ENCODE results near the gene OBSCN.

OBSCN gene

DNA sequence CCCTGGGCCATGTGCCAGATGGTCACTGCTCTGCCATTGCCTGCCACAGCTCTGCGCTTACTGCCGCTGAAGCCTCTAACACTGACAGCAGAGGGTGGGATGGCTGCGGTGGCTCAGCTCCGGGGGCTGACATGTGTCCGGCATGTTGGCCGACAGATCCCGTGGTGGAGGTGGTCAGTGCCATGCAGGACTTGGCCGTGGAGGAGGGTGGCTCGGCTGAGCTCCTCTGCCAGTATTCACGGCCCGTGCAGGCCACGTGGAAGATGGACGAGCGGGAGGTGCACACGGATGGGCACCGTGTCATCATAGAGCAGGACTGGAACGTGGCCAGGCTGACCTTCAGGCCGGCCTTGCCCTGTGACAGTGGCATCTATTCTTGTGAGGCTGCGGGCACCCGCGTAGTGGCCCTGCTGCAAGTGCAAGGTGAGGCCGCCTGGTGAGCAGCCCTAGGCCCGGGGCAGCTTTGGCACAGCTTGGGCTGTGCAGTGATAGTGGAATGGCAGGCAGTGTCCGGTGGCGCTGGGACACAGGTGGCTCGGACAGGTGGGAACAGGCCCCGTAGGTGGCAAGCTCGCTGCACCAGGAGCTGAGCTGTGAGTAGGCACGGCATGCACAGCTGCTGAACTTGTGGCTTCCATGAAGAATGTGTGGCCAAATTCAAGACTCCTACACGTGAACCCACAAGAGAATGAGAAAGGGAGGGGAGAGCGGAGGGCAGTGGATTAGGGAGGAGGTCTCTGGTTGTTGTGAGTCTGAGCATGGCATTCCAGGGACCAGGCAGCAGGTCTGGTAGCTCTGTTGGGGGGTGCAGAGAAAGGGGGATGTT, 107.0 kb downstream of the OBSCN start:
- TF ChIP-seq, protein P1, sequence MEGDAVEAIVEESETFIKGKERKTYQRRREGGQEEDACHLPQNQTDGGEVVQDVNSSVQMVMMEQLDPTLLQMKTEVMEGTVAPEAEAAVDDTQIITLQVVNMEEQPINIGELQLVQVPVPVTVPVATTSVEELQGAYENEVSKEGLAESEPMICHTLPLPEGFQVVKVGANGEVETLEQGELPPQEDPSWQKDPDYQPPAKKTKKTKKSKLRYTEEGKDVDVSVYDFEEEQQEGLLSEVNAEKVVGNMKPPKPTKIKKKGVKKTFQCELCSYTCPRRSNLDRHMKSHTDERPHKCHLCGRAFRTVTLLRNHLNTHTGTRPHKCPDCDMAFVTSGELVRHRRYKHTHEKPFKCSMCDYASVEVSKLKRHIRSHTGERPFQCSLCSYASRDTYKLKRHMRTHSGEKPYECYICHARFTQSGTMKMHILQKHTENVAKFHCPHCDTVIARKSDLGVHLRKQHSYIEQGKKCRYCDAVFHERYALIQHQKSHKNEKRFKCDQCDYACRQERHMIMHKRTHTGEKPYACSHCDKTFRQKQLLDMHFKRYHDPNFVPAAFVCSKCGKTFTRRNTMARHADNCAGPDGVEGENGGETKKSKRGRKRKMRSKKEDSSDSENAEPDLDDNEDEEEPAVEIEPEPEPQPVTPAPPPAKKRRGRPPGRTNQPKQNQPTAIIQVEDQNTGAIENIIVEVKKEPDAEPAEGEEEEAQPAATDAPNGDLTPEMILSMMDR (conservative IDR thresholded peaks at IDR 0.05), result no peak
- H3K27ac ChIP-seq, result no peak overlapping the region

DNA sequence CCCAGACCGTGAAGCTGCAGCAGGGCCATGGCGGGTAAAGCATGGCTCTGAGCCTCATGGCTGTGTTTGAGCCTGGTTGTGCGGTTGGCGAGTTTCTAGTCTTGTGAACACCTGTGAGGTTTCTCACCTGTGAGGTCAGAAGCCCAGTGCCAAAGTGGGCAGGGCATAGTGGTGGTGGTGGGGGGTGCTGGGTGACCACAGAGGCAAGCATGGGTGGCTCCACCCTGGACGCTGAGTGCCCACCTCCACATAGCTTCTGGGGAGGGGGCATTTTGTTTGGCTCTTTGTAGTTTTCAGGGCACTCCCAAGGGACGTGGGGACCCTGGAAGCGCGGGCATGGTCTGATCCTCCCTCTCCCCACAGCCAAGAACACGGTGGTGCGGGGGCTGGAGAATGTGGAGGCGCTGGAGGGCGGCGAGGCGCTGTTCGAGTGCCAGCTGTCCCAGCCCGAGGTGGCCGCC, 107.7 kb downstream of the OBSCN start:
- TF ChIP-seq, protein P1 (conservative IDR thresholded peaks at IDR 0.05), result no peak
- no peak overlapping the region for H3K27ac ChIP-seq

DNA sequence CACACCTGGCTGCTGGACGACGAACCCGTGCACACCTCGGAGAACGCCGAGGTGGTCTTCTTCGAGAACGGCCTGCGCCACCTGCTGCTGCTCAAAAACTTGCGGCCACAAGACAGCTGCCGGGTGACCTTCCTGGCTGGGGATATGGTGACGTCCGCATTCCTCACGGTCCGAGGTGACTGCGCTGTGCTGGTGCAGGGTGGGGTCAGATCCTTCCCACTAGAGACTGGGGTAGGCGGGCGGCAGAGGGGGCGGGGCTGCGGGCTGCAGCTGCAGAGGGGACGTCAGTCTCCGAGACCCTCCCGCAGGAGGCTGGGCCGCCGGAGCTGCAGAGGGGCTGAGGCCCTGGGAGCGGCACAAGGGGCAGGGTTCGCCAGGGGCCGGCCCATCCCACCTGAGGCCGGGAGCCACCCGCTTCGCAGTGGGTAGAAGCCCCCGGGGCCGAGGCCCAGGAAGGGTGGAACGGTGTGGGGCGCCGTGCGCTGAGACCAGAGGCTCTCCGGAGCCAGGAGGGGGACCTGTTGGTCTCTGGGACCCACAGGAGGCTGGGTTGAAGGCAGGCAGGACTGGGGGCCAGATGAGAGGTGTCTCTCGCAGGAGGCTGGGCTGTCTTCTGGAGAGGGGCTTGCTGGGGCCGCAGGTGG, 108.2 kb downstream of the OBSCN start:
- no peak overlapping the region for H3K27ac ChIP-seq
- TF ChIP-seq, protein P1 (conservative IDR thresholded peaks at IDR 0.05), result no peak

DNA sequence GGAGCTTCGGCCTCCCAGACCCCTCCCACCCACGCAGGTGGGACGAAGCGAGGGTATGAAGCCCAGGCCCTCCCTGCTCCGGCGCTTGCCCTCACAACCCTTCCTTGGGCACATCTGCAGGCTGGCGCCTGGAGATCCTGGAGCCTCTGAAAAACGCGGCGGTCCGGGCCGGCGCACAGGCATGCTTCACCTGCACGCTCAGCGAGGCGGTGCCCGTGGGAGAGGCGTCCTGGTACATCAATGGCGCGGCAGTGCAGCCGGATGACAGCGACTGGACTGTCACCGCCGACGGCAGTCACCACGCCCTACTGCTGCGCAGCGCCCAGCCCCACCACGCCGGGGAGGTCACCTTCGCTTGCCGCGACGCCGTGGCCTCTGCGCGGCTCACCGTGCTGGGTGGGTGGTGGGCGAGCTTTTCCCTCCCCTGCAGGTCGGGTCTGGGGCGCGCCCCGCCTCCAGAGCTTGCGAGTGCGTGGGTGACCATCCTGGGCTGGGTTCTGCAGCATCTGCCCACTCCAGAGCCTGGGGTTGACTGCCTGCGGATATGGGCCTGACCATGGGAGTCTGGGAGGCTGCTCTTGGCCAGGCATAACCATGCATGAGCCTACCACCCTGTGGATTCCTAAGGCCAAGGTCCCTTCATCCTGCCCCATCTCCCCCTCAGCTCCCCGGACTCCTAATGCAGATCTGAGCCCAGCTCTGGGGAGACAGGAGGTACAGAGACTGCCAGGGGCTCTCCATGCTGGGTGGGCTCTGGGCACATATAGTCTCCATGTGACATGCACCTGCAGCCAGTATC, 108.9 kb downstream of the OBSCN start:
- H3K27ac ChIP-seq, result no peak overlapping the region
- TF ChIP-seq, protein P1 (conservative IDR thresholded peaks at IDR 0.05), result no peak

DNA sequence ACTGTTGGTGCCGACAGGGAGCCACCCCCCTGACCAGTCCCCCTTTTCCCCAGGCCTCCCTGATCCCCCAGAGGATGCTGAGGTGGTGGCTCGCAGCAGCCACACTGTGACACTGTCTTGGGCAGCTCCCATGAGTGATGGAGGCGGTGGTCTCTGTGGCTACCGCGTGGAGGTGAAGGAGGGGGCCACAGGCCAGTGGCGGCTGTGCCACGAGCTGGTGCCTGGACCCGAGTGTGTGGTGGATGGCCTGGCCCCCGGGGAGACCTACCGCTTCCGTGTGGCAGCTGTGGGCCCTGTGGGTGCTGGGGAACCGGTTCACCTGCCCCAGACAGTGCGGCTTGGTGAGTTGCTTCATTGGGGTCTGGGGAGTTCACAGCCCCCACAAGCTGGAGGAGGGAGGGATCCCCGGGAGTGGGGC, 109.6 kb downstream of the OBSCN start:
- no peak overlapping the region for H3K27ac ChIP-seq
- TF ChIP-seq, protein P1 (conservative IDR thresholded peaks at IDR 0.05), result no peak

DNA sequence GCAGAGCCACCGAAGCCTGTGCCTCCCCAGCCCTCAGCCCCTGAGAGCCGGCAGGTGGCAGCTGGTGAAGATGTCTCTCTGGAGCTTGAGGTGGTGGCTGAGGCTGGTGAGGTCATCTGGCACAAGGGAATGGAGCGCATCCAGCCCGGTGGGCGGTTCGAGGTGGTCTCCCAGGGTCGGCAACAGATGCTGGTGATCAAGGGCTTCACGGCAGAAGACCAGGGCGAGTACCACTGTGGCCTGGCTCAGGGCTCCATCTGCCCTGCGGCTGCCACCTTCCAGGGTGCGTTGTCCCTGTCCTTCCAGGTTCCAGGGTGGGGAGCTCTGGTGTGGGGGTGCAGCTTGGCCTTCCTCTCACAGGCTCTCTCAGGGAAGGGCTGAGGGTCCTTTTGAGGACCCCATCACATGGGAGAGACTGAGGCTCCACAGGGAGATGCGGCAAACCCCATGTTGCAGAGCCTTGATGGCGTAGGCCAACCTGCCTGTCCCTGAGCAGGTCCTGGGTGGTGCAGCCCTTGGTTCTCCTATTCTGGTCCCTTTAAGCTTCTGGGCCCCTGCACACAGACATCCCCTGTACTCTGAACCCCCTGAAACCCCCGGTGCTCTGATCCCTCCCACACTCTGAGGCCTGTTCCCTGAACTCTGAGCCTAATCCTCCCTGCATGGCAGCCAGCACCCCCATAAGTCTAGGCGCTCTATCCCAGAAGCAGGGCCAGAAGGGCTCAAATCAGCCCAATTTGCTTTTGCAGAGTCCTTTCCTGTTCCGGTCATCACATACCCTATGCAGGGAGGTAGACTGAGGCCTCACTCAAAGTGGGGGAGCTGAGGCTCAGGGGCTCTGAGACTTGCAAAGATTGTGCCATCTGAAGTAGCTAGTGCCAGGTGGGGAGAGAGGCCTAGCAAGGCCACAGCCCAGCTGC, 110.3 kb downstream of the OBSCN start:
- no peak overlapping the region for H3K27ac ChIP-seq
- TF ChIP-seq, protein P1 (conservative IDR thresholded peaks at IDR 0.05), result no peak

Measured in VCaP (cell line).